ENCODE measurements around the gene PLOD2. TPM values are rescaled to one million over a fixed set of nuclear protein-coding genes. Genes with fewer than 3 reads are reported as not detected.

The PLOD2 gene
- total RNA-seq, 2 experiments from 2014 or later = 0.40 TPM; not detected in 1

GRCh38 chr3:146156095-146156494 is 4.9 kb downstream of the PLOD2 start:
- ATAC-seq = no peak
- Mint-ChIP-seq H3K27me3 (ENCODE audit: low read depth) (peaks cover 27% of the 10 kb centered on the region), H3K36me3 (ENCODE audit: low read depth) (no peaks in the 10 kb centered on the region), H3K4me1 (ENCODE audit: low read depth) (peaks cover 9% of the 10 kb centered on the region), H3K27ac (no peak overlapping the region), H3K9me3 (ENCODE audit: insufficient read depth) (no peaks in the 10 kb centered on the region), H3K4me3 (no peak overlapping the region)
- DNase-seq = no peak
- ChIA-PET POLR2A (no interaction called here), CTCF (interaction anchor here (1.0 kb wide), 1 partner anchor 91 kb away, joined by 3 read pairs; no protein-coding TSS in a partner anchor)

GRCh38 chr3:146154995-146155394 is 6.0 kb downstream of the PLOD2 start:
- POLR2A ChIA-PET = no interaction called here

GRCh38 chr3:146154316-146154715 is 6.7 kb downstream of the PLOD2 start:
- Mint-ChIP-seq H3K36me3 (ENCODE audit: low read depth) (no peaks in the 10 kb centered on the region), H3K27ac (no peak overlapping the region), H3K4me3 (no peak overlapping the region), H3K27me3 (ENCODE audit: low read depth) (peaks cover 20% of the 10 kb centered on the region), H3K9me3 (ENCODE audit: insufficient read depth) (no peaks in the 10 kb centered on the region), H3K4me1 (ENCODE audit: low read depth) (no peaks in the 10 kb centered on the region)
- ChIA-PET POLR2A (no interaction called here), CTCF (no interaction called here)
- ATAC-seq (no peak), DNase-seq (no peak)

More at GRCh38 chr3:146154995-146155394, 6.0 kb downstream of the PLOD2 start:
- H3K36me3 Mint-ChIP-seq (ENCODE audit: low read depth) = no peaks in the 10 kb centered on the region
- CTCF ChIA-PET = no interaction called here
- DNase-seq = no peak
- no peaks in the 10 kb centered on the region for H3K9me3 Mint-ChIP-seq (ENCODE audit: insufficient read depth)
- peaks cover 4% of the 10 kb centered on the region for H3K4me1 Mint-ChIP-seq (ENCODE audit: low read depth)
- no peak for ATAC-seq
- H3K4me3 Mint-ChIP-seq = no peak overlapping the region
- peaks cover 21% of the 10 kb centered on the region for H3K27me3 Mint-ChIP-seq (ENCODE audit: low read depth)
- H3K27ac Mint-ChIP-seq = no peak overlapping the region

GRCh38 chr3:146153429-146153828 is 7.6 kb downstream of the PLOD2 start:
- Mint-ChIP-seq H3K4me1 (ENCODE audit: low read depth) (no peaks in the 10 kb centered on the region), H3K9me3 (ENCODE audit: insufficient read depth) (no peaks in the 10 kb centered on the region), H3K36me3 (ENCODE audit: low read depth) (no peaks in the 10 kb centered on the region), H3K4me3 (no peak overlapping the region), H3K27ac (no peak overlapping the region), H3K27me3 (ENCODE audit: low read depth) (peaks cover 13% of the 10 kb centered on the region)
- ChIA-PET POLR2A (no interaction called here), CTCF (no interaction called here)
- ATAC-seq (no peak), DNase-seq (no peak)

GRCh38 chr3:146152834-146153233 is 8.2 kb downstream of the PLOD2 start:
- POLR2A ChIA-PET = no interaction called here
- ATAC-seq = no peak
- H3K4me3 Mint-ChIP-seq = no peak overlapping the region

GRCh38 chr3:146148468-146148931 is 12.5 kb downstream of the PLOD2 start:
- ChIA-PET CTCF (no interaction called here), POLR2A (no interaction called here)
- peaks cover 2% of the 10 kb centered on the region for H3K27me3 Mint-ChIP-seq (ENCODE audit: low read depth)
- no peaks in the 10 kb centered on the region for H3K4me1 Mint-ChIP-seq (ENCODE audit: low read depth)
- ATAC-seq (no peak), DNase-seq (no peak)
- no peaks in the 10 kb centered on the region for H3K9me3 Mint-ChIP-seq (ENCODE audit: insufficient read depth)
- no peaks in the 10 kb centered on the region for H3K36me3 Mint-ChIP-seq (ENCODE audit: low read depth)
- no peak overlapping the region for H3K4me3 Mint-ChIP-seq
- no peak overlapping the region for H3K27ac Mint-ChIP-seq

More at GRCh38 chr3:146152834-146153233, 8.2 kb downstream of the PLOD2 start:
- Mint-ChIP-seq H3K27me3 (ENCODE audit: low read depth) (peaks cover 11% of the 10 kb centered on the region), H3K27ac (no peak overlapping the region), H3K36me3 (ENCODE audit: low read depth) (no peaks in the 10 kb centered on the region), H3K4me1 (ENCODE audit: low read depth) (no peaks in the 10 kb centered on the region), H3K9me3 (ENCODE audit: insufficient read depth) (no peaks in the 10 kb centered on the region)
- DNase-seq = no peak
- CTCF ChIA-PET = no interaction called here

GRCh38 chr3:146145642-146146041 is 15.3 kb downstream of the PLOD2 start:
- H3K4me3 Mint-ChIP-seq = no peak overlapping the region

GRCh38 chr3:146142757-146143156 is 18.2 kb downstream of the PLOD2 start:
- H3K36me3 Mint-ChIP-seq (ENCODE audit: low read depth) = no peaks in the 10 kb centered on the region
- H3K27me3 Mint-ChIP-seq (ENCODE audit: low read depth) = no peaks in the 10 kb centered on the region
- no peaks in the 10 kb centered on the region for H3K4me1 Mint-ChIP-seq (ENCODE audit: low read depth)
- H3K27ac Mint-ChIP-seq = no peak overlapping the region
- DNase-seq = no peak
- ChIA-PET POLR2A (no interaction called here), CTCF (no interaction called here)
- H3K9me3 Mint-ChIP-seq (ENCODE audit: insufficient read depth) = no peaks in the 10 kb centered on the region
- ATAC-seq = no peak
- no peak overlapping the region for H3K4me3 Mint-ChIP-seq

More at GRCh38 chr3:146145642-146146041, 15.3 kb downstream of the PLOD2 start:
- Mint-ChIP-seq H3K9me3 (ENCODE audit: insufficient read depth) (no peaks in the 10 kb centered on the region), H3K27me3 (ENCODE audit: low read depth) (peaks cover 2% of the 10 kb centered on the region), H3K27ac (no peak overlapping the region), H3K4me1 (ENCODE audit: low read depth) (no peaks in the 10 kb centered on the region), H3K36me3 (ENCODE audit: low read depth) (no peaks in the 10 kb centered on the region)
- ATAC-seq (no peak), DNase-seq (no peak)
- ChIA-PET CTCF (interaction anchor here (1.2 kb wide), 1 partner anchor 44 kb away, joined by 5 read pairs; no protein-coding TSS in a partner anchor), POLR2A (no interaction called here)

- no peaks in the 10 kb centered on the region for H3K36me3 Mint-ChIP-seq (ENCODE audit: low read depth)
- no peak overlapping the region for H3K27ac Mint-ChIP-seq
- no peak overlapping the region for H3K4me3 Mint-ChIP-seq
- ChIA-PET POLR2A (no interaction called here), CTCF (interaction anchor here (1.4 kb wide), 1 partner anchor 50 kb away, joined by 3 read pairs; no protein-coding TSS in a partner anchor)
- ATAC-seq = no peak
- no peaks in the 10 kb centered on the region for H3K4me1 Mint-ChIP-seq (ENCODE audit: low read depth)
- no peak for DNase-seq
- no peaks in the 10 kb centered on the region for H3K9me3 Mint-ChIP-seq (ENCODE audit: insufficient read depth)
- H3K27me3 Mint-ChIP-seq (ENCODE audit: low read depth) = no peaks in the 10 kb centered on the region
These were observed 21.3 kb downstream of the PLOD2 start for GRCh38 chr3:146139586-146140110.

GRCh38 chr3:146138902-146139301 is 22.1 kb downstream of the PLOD2 start:
- CTCF ChIA-PET = interaction anchor here (1.4 kb wide), 1 partner anchor 51 kb away, joined by 3 read pairs; no protein-coding TSS in a partner anchor
- no peaks in the 10 kb centered on the region for H3K4me1 Mint-ChIP-seq (ENCODE audit: low read depth)
- no peak overlapping the region for H3K27ac Mint-ChIP-seq
- no peaks in the 10 kb centered on the region for H3K9me3 Mint-ChIP-seq (ENCODE audit: insufficient read depth)
- H3K27me3 Mint-ChIP-seq (ENCODE audit: low read depth) = no peaks in the 10 kb centered on the region
- POLR2A ChIA-PET = no interaction called here
- no peak for DNase-seq
- no peak for ATAC-seq
- H3K36me3 Mint-ChIP-seq (ENCODE audit: low read depth) = no peaks in the 10 kb centered on the region
- H3K4me3 Mint-ChIP-seq = no peak overlapping the region

- no peak overlapping the region for H3K27ac Mint-ChIP-seq
These were observed 24.3 kb downstream of the PLOD2 start for GRCh38 chr3:146136647-146137046.

GRCh38 chr3:146134348-146135117 is 26.5 kb downstream of the PLOD2 start:
- ChIA-PET POLR2A (no interaction called here), CTCF (no interaction called here)
- DNase-seq (no peak), ATAC-seq (no peak)
- Mint-ChIP-seq H3K4me3 (no peak overlapping the region), H3K27me3 (ENCODE audit: low read depth) (no peaks in the 10 kb centered on the region), H3K4me1 (ENCODE audit: low read depth) (no peaks in the 10 kb centered on the region), H3K9me3 (ENCODE audit: insufficient read depth) (no peaks in the 10 kb centered on the region), H3K36me3 (ENCODE audit: low read depth) (no peaks in the 10 kb centered on the region), H3K27ac (no peak overlapping the region)

More at GRCh38 chr3:146136647-146137046, 24.3 kb downstream of the PLOD2 start:
- H3K9me3 Mint-ChIP-seq (ENCODE audit: insufficient read depth) = no peaks in the 10 kb centered on the region
- DNase-seq (no peak), ATAC-seq (no peak)
- H3K4me1 Mint-ChIP-seq (ENCODE audit: low read depth) = no peaks in the 10 kb centered on the region
- H3K4me3 Mint-ChIP-seq = no peak overlapping the region
- H3K27me3 Mint-ChIP-seq (ENCODE audit: low read depth) = no peaks in the 10 kb centered on the region
- CTCF ChIA-PET = no interaction called here
- POLR2A ChIA-PET = no interaction called here
- H3K36me3 Mint-ChIP-seq (ENCODE audit: low read depth) = no peaks in the 10 kb centered on the region

Measured in activated CD8-positive, alpha-beta T cell treated with anti-CD3 and anti-CD28 coated beads, Interleukin-2, amount 10 ng/mL, durations not matched to agents 7 days and 5 days (primary cell).